GM21381 (cell line): ENCODE measurements around the gene JMJD8.

Experiments
- ATAC-seq: cut with Tn5 transposase; IDR thresholded peaks from one replicate; pipeline ENCODE4 v1.9.1; 2021; ENCODE audit warnings: mild to moderate bottlenecking, moderate library complexity; ENCODE audit not compliant: unreplicated experiment

JMJD8 gene

DNA sequence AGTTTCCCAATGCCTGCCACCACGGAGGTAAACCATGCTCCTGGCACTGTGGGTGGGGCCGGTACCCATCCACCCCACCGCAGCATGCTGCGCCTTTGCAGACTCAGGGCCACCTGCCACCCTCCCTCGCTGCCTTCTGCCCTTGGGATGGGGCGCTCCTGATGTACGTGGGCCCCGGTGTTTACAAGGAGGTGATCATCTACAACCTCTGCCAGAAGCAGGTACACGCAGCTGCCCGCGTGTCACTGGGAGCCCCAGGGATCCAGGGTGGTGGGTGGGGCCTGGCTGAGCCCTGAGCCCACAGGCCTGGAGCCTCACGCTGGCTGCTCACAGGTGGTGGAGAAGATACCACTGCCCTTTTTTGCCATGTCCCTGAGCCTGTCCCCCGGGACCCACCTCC, 17.6 kb downstream of the JMJD8 start:
- ATAC-seq, result no peak

DNA sequence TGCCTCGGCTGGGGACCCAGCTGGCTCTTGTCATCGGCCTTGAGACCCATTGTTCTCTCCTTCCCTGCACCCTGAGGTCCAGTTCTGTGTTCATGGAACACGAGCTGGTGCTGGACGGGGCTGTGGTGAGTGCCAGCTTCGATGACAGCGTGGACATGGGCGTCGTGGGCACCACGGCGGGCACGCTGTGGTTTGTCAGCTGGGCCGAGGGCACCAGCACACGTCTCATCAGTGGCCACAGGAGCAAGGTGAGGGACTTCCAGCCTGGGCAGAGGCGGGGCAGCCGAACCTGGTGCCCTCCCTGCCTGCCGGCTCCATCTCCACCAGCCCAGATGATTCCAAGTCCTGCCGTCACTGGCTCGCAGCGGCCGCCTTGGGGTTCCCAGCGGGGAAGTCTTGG, 21.5 kb downstream of the JMJD8 start:
- no peak for ATAC-seq

- no peak for ATAC-seq
Observed at GRCh38 chr16:662095-662494, 22.0 kb downstream of the JMJD8 start.

DNA sequence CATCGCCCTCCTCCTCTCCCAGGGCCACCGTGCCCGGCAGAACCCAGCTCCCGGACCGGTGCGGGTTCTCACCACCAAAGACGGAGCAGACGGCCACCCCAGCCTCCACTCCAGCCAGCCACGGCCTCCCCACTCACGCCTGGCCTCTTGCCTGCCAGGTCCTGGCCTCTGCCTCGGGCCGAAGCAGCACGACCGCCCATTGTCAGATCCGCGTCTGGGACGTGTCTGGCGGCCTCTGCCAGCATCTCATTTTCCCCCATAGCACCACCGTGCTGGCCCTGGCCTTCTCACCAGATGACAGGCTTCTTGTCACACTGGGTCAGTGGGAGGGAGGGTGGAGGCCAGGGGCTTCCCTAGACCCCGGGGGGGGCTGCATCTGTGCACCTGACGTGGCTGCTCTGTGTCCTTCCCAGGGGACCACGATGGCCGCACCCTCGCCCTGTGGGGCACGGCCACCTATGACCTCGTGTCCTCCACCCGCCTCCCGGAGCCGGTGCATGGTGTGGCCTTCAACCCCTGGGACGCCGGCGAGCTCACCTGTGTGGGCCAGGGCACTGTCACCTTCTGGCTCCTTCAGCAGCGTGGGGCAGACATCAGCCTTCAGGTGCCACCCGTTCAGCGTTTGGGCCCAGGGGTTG, 22.8 kb downstream of the JMJD8 start:
- no peak for ATAC-seq

DNA sequence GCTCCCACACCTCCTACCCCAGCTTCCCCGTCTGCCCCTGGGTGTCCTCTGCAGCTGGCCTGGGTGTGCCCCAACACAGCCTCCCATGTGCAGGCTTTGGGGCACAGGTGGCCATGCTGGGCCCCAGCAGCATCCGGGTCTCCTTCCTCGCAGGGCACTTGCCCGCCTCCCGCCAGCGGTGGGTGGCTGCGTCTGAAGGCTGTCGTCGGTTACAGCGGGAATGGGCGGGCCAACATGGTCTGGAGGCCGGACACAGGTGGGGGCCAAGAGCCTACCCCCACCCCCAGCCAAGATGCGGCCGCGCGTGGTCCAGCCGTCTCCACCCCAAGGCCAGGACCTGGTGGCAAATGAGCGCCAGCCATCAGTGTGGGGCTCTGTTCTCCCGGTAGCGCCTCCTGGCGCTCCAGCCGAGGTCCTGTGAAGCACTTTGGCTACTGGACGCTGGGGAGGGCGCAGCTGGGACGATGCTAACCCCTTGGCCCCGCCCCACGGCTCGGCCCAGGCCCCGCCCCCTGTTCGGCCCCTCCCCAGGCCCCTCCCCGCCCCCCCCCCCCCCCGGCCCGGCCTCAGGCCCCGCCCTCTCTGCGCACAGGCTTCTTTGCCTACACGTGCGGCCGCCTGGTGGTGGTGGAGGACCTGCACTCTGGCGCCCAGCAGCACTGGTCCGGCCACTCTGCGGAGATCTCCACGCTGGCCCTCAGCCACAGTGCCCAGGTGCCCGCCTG, 23.5 kb downstream of the JMJD8 start:
- ATAC-seq, result peak; percentile 56

DNA sequence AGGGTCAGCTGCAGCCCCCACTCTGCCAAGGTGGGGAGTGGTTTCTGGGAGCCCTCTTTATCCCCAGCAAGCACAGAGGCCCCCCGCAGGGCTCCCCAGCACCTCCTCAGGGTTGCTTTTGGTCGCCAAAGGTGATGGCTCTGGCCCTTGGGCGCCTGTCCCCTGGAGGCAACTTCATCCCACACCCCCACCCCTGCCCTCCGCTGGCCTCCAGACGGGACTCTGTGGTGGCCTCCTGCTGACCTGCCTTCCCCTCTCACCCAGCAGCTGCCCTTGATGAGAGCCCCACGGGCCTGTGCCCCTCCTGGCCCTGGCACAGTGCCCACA, 24.0 kb downstream of the JMJD8 start:
- ATAC-seq, result no peak

DNA sequence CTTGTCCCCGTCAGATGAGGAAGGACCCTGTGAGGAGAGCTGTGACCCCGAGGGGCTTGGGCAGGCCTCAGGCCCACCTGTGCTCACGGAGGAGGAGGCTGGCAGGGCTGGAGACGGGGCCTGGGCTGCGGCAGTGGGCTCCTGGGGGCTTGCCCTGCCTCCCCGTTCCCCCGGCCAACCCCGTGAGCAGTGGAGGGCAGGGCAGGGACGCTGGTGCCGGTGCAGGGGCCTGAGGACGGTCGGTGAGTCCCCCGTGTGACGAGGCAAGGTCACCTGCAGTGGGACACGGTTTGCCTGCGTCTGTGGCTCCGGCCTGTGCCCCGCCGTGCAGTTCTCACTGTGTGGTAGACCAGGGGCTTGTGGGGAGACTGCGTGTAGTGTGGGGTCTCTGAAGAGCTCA, 24.5 kb downstream of the JMJD8 start:
- ATAC-seq, result no peak

DNA sequence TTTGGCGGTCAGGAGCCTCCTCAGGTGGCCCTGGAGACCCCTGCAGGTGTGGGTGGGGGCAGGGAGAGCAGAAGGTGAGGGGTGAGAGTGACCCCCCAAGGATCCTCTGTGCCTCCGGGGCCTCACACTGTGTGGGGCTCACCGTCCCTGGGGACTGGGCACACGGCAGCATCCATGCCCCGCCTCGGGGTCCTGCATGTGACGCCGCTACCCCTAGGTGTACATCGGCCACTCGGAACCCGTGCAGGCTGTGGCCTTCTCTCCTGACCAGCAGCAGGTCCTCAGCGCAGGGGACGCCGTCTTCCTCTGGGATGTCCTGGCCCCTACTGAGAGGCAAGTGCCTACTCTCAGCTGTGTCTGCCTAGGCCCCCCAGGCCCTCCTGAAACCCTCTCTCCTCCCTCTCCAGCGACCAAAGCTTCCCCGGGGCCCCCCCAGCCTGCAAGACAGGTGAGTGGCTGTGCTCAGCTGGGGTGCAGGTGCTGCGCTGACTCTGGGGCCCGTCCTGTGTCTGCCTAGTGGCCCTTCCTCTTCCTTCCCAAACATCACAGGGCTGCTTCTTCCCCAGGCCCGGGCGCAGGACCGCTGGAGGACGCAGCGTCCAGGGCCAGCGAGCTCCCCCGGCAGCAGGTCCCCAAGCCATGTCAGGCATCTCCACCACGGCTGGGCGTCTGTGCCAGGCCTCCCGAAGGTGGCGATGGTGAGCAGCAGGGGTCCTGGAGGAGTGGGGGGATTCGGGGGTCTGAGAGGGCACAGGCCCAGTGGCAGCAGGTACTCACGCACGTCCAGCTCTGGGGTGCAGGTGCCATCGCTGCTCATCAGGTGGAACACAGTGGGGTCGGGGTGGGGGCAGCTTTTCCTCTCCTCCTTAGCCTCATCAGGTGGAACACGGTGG, 25.2 kb downstream of the JMJD8 start:
- ATAC-seq, result no peak

GRCh38 chr16:657487-657886, 26.6 kb downstream of the JMJD8 start:
- no peak for ATAC-seq

DNA sequence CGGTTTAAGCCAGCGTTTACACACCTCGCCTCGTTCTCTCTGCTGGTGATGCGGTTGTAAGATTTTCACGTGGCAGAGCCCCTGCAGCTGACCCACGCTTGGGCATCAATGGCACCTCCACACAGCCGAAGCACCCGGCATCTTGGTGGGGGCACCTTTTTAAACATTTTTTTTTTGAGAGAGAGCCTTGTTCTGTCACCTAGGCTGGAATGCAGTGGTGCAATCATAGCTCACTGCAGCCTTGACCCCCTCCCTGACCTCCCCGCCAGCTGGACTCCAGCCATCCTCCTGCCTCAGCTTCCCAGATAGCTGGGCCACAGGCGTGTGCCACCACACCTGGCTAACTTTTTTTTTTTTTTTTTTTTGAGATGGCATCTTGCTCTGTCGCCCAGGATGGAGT, 30.1 kb downstream of the JMJD8 start:
- ATAC-seq, result no peak

- no peak for ATAC-seq
Observed at GRCh38 chr16:652454-653305, 31.5 kb downstream of the JMJD8 start.

GRCh38 chr16:651844-652243, 32.3 kb downstream of the JMJD8 start:
- ATAC-seq, result no peak

DNA sequence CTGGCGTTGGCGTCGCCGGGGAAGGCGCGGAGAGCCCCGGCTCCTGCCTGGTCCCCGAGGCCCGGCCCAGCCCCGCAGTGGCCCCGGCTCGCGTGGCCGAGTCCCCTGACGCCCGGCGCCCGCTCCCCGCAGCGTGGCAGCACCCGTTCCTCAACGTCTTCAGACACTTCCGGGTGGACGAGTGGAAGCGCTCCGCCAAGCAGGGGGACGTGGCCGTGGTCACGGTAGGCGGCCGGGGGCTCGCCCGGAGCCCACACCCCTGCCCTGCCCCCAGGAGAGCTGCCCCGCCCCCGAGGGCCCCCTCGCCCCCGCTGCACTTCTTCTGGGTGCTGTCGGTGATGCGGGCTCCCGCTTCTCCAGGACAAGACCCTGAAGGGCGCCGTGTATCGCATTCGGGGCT, 34.5 kb downstream of the JMJD8 start:
- no peak for ATAC-seq

DNA sequence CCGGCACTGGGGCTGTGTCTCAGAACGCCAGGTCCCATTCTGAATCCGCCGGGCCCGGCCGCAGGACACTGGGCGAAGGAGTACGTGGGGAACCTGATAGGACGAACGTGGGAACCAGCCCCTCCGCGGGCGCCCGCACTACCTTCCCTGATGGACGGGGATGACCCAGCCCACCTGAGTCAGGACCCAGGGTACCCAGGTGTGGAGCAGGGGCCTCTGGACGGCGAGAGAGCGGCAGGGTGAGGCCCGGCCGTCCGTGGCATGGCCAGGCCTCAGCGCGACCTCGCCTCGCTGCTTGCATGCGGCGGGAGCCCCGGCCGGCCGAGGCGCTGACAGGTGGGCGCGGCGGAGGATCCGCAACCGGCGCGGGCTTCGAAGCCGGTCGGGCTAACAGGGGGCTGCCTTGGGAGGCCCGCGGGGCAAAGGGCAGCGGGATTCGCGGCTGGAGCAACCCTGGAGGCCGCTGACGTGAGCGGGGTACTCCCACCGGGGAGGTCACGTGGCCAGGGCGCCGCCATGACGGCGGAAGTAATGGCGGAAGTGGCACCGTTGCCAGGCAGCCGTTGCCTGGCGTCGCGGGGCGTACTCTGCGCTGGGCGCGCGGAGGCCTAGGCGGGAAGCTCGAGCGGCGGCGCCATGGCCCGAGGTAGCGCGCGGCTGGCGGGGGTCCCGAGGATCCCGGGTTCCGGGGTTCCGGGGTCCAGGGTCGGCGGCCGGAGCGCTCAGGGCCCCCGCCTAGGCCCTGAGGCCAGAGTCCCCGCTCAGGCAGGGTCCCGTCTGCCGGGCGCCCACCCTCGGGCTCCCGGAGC, 35.1 kb downstream of the JMJD8 start, which contains the start of gene WDR90:
TSS of gene WDR90 (plus strand) at position 585 of the 809 bp plus-strand sequence. CDS start at position 637, 52 bp downstream.
- peak; percentile 75 for ATAC-seq

DNA sequence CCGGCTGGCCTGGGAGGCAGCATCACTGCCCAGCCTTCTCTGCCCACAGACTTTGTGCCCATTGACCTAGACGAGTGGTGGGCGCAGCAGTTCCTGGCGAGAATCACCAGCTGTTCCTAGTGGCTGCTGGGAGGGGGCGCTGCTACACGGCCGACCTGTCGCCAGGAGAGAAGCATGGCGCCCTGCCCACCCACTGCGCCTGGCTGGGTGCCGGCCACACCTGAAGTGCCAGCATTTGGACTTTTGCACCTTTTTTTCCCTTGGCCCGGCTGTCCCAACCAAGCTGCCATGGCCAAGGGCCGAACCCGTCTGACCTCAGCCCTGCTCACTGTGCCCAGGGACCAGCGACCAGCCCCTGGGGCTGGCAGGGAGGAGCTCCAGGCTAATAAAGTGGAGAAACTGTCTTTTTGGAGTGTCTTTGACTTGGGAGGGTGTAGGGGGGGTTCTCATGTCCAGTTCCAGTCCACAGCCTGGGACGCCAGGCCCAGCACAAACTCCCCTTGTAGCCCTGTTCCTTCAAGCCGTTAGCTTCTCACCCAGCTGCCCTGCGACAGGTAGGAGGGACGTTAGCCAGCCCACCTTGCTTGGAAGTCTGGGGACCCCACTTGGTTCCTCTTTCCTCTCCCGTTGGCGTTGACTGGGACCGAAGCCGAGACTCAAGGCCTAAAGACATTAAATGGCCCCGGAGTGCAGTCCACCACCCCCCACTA, 35.9 kb downstream of the JMJD8 start:
- no peak for ATAC-seq

DNA sequence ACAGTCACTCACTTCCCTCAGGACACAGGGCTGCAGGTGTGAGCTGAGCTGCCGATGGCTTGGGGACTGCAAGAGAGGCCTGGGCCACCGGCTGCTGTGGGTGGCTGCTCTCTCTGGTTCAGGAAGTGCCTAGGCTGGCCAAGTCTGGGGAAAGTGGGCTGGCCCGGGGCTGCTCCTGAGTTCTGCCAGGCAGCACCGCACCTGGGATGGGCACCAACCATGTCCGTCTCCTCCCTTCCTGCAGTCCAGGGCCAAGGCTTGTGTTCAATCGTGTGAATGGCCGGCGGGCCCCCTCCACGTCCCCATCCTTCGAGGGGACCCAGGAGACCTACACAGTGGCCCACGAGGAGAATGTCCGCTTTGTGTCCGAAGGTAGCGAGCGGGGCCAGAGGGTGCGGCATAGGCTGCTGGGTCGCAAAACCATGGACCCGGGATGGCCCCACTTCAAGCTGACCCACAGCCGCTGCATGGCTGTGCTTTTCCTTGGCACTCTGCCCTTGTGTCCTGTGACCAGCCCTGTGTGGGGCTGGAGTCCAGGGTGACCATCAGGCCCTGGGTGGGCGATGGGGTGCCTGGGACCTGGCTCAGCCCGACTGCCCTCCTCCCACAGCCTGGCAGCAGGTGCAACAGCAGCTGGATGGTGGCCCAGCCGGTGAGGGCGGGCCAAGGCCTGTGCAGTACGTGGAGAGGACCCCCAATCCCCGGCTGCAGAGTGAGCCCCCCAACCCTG, 36.8 kb downstream of the JMJD8 start:
- no peak for ATAC-seq

DNA sequence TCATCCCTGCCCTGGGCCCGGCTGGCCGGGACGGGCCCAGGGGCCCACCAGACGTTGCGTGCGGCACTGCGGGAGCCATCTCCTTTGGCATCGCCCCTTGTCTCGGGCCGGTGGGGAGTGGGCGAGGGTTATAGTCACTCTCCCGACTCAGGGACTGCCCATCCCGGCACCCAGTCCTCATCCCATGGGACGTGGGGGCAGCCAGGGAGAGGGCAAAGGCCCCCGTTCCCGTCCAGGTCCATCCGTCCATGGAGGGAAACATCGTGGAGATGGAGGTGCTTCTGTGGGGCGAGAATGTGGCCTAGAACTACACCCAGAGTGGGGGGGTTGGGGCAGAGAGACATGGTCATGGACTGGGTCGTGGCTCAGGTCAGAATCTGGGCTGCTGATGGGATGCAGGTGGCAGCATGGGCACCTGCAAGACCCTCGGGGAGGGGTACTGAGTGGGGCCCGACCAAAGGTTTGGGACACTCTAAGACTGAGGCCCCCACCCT, 37.4 kb downstream of the JMJD8 start:
- ATAC-seq, result no peak

DNA sequence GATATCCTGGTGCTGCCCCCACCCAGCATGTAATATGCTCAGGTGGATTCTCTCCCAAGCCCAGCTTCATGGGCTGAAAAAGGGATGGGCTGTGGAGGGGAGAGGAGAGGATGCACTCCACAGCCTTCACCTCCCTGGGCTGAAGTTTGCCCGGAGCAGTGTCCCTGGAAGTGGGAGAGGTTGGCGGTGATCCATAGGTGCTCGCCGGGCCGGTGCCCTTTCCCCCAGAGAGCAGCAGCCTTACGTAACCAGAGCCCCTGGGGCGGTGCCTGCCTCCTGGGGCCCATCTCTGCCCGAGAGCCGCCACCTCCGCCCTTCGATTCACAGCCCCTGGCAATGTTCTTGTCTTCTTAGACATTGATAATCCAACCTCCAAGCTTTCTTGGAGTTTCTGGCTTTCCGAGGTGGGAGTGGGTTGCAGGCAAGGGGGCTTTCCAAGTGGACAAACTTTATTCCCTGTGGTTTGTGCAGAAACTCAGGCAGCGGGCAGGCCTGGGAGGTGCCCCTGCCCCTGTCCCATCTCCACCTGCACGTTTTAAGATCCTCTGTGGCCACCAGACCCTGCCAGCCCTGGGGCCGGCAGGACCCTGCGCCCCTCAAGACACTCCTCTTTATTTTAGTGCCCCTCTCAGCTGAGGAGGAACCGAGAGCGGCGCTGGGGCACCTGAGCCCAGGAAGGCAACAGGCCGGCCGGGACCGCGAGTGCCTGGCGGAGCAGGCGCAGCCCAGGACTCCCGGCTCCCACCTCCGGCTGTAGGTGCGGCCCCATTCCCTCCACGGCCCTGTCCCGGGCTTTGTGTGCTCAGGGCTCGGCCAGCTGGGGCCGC, 38.1 kb downstream of the JMJD8 start:
- no peak for ATAC-seq
